Measurements from ENCODE around the gene BORCS6. TPM values are rescaled to one million over a fixed set of nuclear protein-coding genes. Genes with fewer than 3 reads are reported as not detected.
A peak's percentile ranks its signal among the peaks of the same experiment; 100 is the strongest.

The BORCS6 gene
- total and polyA plus RNA-seq, 9 of the 15 experiments (the other 6 are each of a cell fraction or from before 2014, with no cell fraction given): 0.01 to 7.4 (median 2.3) TPM

GRCh38 chr17:8226536-8227237 lies 36.7 kb upstream of the BORCS6 start (continued):
- TF ChIP-seq RUNX1 (IDR thresholded peaks at IDR 0.05; ENCODE audit: low read depth): no peak
- TF ChIP-seq ZBTB34 (CRISPR knock-in tag; IDR thresholded peaks at IDR 0.05): no peak
- peak in 1 of 3 experiments; percentile 44 for TF ChIP-seq YY1 (IDR thresholded peaks at IDR 0.05; ENCODE audit: borderline replicate concordance in 1 of 3, control insufficient read depth in 1 of 3, extremely low read depth in 1 of 3, insufficient read depth in 3 of 3, insufficient read length in 1 of 3, insufficient replicate concordance in 2 of 3, low read depth in 1 of 3, low read length in 2 of 3)
- TF ChIP-seq ZNF282 (CRISPR knock-in tag; IDR thresholded peaks at IDR 0.05): no peak
- no peak for TF ChIP-seq HMG20A (CRISPR knock-in tag; conservative IDR thresholded peaks at IDR 0.05)
- TF ChIP-seq KAT2B (IDR thresholded peaks at IDR 0.05; ENCODE audit: low read depth, low read length): no peak
- TF ChIP-seq TFAM (CRISPR knock-in tag; conservative IDR thresholded peaks at IDR 0.05): no peak
- TF ChIP-seq SAFB (IDR thresholded peaks at IDR 0.05; ENCODE audit: borderline replicate concordance, low read depth, low read length): no peak
- peak; percentile 49 for TF ChIP-seq MYC (IDR thresholded peaks at IDR 0.05; ENCODE audit: low read depth, low read length)
- peak; percentile 45; the same call in 1 of the 2 replicates for TF ChIP-seq MYC (CRISPR knock-in tag; IDR thresholded peaks at IDR 0.05; ENCODE audit: borderline replicate concordance, low read depth)
- TF ChIP-seq GABPB1 (CRISPR knock-in tag; IDR thresholded peaks at IDR 0.05): peak; percentile 79
- no peak for TF ChIP-seq ZNF23 (CRISPR knock-in tag; IDR thresholded peaks at IDR 0.05)
- TF ChIP-seq PHB (CRISPR knock-in tag; IDR thresholded peaks at IDR 0.05): no peak
- no peak for TF ChIP-seq HDAC3 (IDR thresholded peaks at IDR 0.05; ENCODE audit: borderline replicate concordance, partially characterized antibody)
- TF ChIP-seq ZNF740 (CRISPR knock-in tag; IDR thresholded peaks at IDR 0.05): no peak
- TF ChIP-seq ZNF740 (tag; IDR thresholded peaks at IDR 0.05): no peak
- TF ChIP-seq RCOR1 (IDR thresholded peaks at IDR 0.05; ENCODE audit: borderline replicate concordance in 1 of 2, low read depth in 2 of 2, low read length in 2 of 2): no peak; a peak in 1 of 4 replicates
- TF ChIP-seq SRSF9 (IDR thresholded peaks at IDR 0.05; ENCODE audit: borderline replicate concordance, low read depth, low read length): no peak
- TF ChIP-seq IRF2 (CRISPR knock-in tag; IDR thresholded peaks at IDR 0.05): no peak
- TF ChIP-seq MAFK (IDR thresholded peaks at IDR 0.05; ENCODE audit: low read length): no peak
- peak; percentile 89; the same call in 1 of the 2 replicates for TF ChIP-seq ADNP (tag; IDR thresholded peaks at IDR 0.05)
- TF ChIP-seq ZNF143 (CRISPR knock-in tag; IDR thresholded peaks at IDR 0.05): no peak
- TF ChIP-seq MTA2 (IDR thresholded peaks at IDR 0.05; ENCODE audit: low read depth): no peak
